WTC11 (cell line): ENCODE data around the gene NKX2-3. TPM values are rescaled to one million over a fixed set of nuclear protein-coding genes. Genes with fewer than 3 reads are reported as not detected.

Experiments
- ATAC-seq: fragments of 200-7000 bp; cut with Tn5 transposase; 2 replicates; pipeline ENCODE4 v1.10.0; 2021; ENCODE audit warnings: mild to moderate bottlenecking, moderate library complexity
- CTCF ChIA-PET: fragments of 300-600 bp; sonication (Branson Sonifier 250); formaldehyde crosslinking; loops from one replicate; lab custom pipeline; 2021; ENCODE audit warnings: antibody characterized with exemption; lab: Charles Lee
- POLR2A ChIA-PET: fragments of 350-600 bp; sonication (Branson Sonifier 250); formaldehyde crosslinking; loops from one replicate; lab custom pipeline; 2021; ENCODE audit warnings: antibody characterized with exemption; lab: Charles Lee
- DNase-seq: peaks from one replicate; pipeline ENCODE4 v3.0.0; 2021; ENCODE audit warnings: low spot score
- H3K27ac Mint-ChIP-seq: 2 replicates; pipeline ENCODE4 v1.8.0; 2021; ENCODE audit warnings: mixed read lengths
- H3K27me3 Mint-ChIP-seq: 2 replicates; pipeline ENCODE4 v1.8.0; 2021; ENCODE audit warnings: low read depth, mild to moderate bottlenecking, moderate library complexity, mixed read lengths
- H3K36me3 Mint-ChIP-seq: 2 replicates; pipeline ENCODE4 v1.8.0; 2021; ENCODE audit warnings: mixed read lengths
- H3K4me1 Mint-ChIP-seq: 2 replicates; pipeline ENCODE4 v1.8.0; 2022; ENCODE audit warnings: mixed read lengths
- H3K4me3 Mint-ChIP-seq: 2 replicates; pipeline ENCODE4 v1.8.0; 2021; ENCODE audit warnings: mild to moderate bottlenecking, moderate library complexity, mixed read lengths
- H3K9me3 Mint-ChIP-seq: 2 replicates; pipeline ENCODE4 v1.8.0; 2021; ENCODE audit warnings: mixed read lengths
- GRHL2 ChIP-seq: fragments of 250-450 bp; sonication (Bioruptor Pico); IDR thresholded peaks from 2 replicates; pipeline ENCODE4 v1.8.0; 2022; ENCODE audit warnings: mild to moderate bottlenecking, moderate library complexity; ENCODE audit not compliant: insufficient replicate concordance, severe bottlenecking
- GTF2I ChIP-seq: fragments of 250-450 bp; sonication (Bioruptor Pico); conservative IDR thresholded peaks from 2 replicates; pipeline ENCODE4 v1.4.0; 2021; ENCODE audit warnings: mild to moderate bottlenecking
- JUN ChIP-seq: sonication (generic); formaldehyde crosslinking; IDR thresholded peaks from 2 replicates; pipeline ENCODE4 v1.8.0; 2023; ENCODE audit warnings: mild to moderate bottlenecking, missing genetic modification reagents
- MXD4 ChIP-seq: fragments of 250-450 bp; sonication (Bioruptor Pico); IDR thresholded peaks from 2 replicates; pipeline ENCODE4 v1.8.0; 2021; ENCODE audit warnings: mild to moderate bottlenecking, moderate library complexity, borderline replicate concordance
- NFE2L1 ChIP-seq: sonication (generic); formaldehyde crosslinking; IDR thresholded peaks from 2 replicates; pipeline ENCODE4 v1.8.1; 2023; ENCODE audit warnings: missing genetic modification reagents
- NFYB ChIP-seq: sonication (generic); formaldehyde crosslinking; conservative IDR thresholded peaks from 2 replicates; pipeline ENCODE4 v1.8.0; 2022; ENCODE audit warnings: low read depth, missing genetic modification reagents
- PRRX2 ChIP-seq: fragments of 250-450 bp; sonication (Bioruptor Pico); IDR thresholded peaks from 2 replicates; pipeline ENCODE4 v1.8.0; 2021; ENCODE audit warnings: mild to moderate bottlenecking
- RORB ChIP-seq: fragments of 250-450 bp; sonication (Bioruptor Pico); IDR thresholded peaks from 2 replicates; pipeline ENCODE4 v1.9.0; 2021; ENCODE audit warnings: mild to moderate bottlenecking
- TEAD1 ChIP-seq: sonication (generic); formaldehyde crosslinking; IDR thresholded peaks from 2 replicates; pipeline ENCODE4 v1.8.0; 2022; ENCODE audit warnings: mild to moderate bottlenecking, missing genetic modification reagents
- TP53 ChIP-seq: sonication (generic); formaldehyde crosslinking; IDR thresholded peaks from 2 replicates; pipeline ENCODE4 v1.8.1; 2023; ENCODE audit warnings: mild to moderate bottlenecking, missing genetic modification reagents
- total RNA-seq: library from RNA; stranded (reverse); gene quantifications from 3 replicates; pipeline ENCODE4 v1.2.3, GENCODE V29; 2021
- TF ChIP-seq, protein P1 (sequence below): sonication (generic); formaldehyde crosslinking; IDR thresholded peaks from 2 replicates; pipeline ENCODE4 v1.8.1; 2023; ENCODE audit warnings: mild to moderate bottlenecking, missing genetic modification reagents, moderate library complexity
- TF ChIP-seq, protein P2 (sequence below): sonication (generic); formaldehyde crosslinking; IDR thresholded peaks from 2 replicates; pipeline ENCODE4 v1.8.1; 2022; ENCODE audit warnings: mild to moderate bottlenecking, moderate library complexity, missing genetic modification reagents
- TF ChIP-seq, protein P3 (sequence below): fragments of 250-450 bp; sonication (Bioruptor Pico); IDR thresholded peaks from 2 replicates; pipeline ENCODE4 v2.1.2; 2022; ENCODE audit warnings: mild to moderate bottlenecking, moderate library complexity
- TF ChIP-seq, protein P4 (sequence below): sonication (generic); formaldehyde crosslinking; IDR thresholded peaks from 2 replicates; pipeline ENCODE4 v1.8.1; 2023; ENCODE audit warnings: mild to moderate bottlenecking, missing genetic modification reagents, moderate library complexity
- TF ChIP-seq, protein P5 (sequence below): sonication (generic); formaldehyde crosslinking; IDR thresholded peaks from 2 replicates; pipeline ENCODE4 v1.8.1; 2023; ENCODE audit warnings: mild to moderate bottlenecking, moderate library complexity, missing genetic modification reagents
- TF ChIP-seq, protein P6 (sequence below): sonication (generic); formaldehyde crosslinking; conservative IDR thresholded peaks from 2 replicates; pipeline ENCODE4 v1.8.1; 2022; ENCODE audit warnings: mild to moderate bottlenecking, missing genetic modification reagents
- TF ChIP-seq, protein P7 (sequence below): sonication (generic); formaldehyde crosslinking; IDR thresholded peaks from 2 replicates; pipeline ENCODE4 v1.8.0; 2022; ENCODE audit warnings: mild to moderate bottlenecking, missing genetic modification reagents

The NKX2-3 gene
- total RNA-seq, 1 experiment from 2014 or later = not detected

DNA sequence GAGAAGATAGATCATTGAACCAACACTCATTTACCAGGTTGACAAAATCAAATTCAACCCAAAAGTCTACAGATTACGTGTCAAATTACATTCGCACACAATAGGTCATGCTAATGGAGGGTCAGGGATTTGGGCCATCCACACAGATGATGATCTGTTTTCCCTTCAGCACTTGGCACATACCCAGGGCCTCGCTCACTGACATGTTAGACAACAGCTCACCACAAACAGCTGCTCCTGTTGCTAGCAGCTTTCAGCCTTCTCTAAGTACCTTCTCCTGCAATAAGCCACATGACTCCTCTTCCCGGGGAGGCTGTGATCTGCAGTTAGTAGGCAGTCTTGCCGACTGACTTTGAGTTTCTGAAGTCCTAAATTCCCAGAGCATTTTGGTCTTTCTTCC lies 18.4 kb downstream of the NKX2-3 start:
- DNase-seq = no peak
- ChIA-PET CTCF (interaction anchor here (0.5 to 1.6 kb wide), 4 partner anchors 8 to 115 kb away, joined by 3 to 6 read pairs (median 4); partner anchors contain the start of gene ENTPD7), POLR2A (no interaction called here)
- Mint-ChIP-seq H3K4me3 (no peak overlapping the region), H3K27me3 (peaks cover 52% of the 10 kb centered on the region), H3K27ac (no peak overlapping the region), H3K36me3 (no peaks in the 10 kb centered on the region), H3K9me3 (no peaks in the 10 kb centered on the region), H3K4me1 (peaks cover 19% of the 10 kb centered on the region)
- no peak for ATAC-seq
- TF ChIP-seq, protein P1, sequence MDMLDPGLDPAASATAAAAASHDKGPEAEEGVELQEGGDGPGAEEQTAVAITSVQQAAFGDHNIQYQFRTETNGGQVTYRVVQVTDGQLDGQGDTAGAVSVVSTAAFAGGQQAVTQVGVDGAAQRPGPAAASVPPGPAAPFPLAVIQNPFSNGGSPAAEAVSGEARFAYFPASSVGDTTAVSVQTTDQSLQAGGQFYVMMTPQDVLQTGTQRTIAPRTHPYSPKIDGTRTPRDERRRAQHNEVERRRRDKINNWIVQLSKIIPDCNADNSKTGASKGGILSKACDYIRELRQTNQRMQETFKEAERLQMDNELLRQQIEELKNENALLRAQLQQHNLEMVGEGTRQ (CRISPR knock-in tag) = 0 out of 2 replicates have a peak, but pooled peaks have one; percentile 12
- TF ChIP-seq, protein P2, sequence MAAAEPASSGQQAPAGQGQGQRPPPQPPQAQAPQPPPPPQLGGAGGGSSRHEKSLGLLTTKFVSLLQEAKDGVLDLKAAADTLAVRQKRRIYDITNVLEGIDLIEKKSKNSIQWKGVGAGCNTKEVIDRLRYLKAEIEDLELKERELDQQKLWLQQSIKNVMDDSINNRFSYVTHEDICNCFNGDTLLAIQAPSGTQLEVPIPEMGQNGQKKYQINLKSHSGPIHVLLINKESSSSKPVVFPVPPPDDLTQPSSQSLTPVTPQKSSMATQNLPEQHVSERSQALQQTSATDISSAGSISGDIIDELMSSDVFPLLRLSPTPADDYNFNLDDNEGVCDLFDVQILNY (CRISPR knock-in tag) = no peak

DNA sequence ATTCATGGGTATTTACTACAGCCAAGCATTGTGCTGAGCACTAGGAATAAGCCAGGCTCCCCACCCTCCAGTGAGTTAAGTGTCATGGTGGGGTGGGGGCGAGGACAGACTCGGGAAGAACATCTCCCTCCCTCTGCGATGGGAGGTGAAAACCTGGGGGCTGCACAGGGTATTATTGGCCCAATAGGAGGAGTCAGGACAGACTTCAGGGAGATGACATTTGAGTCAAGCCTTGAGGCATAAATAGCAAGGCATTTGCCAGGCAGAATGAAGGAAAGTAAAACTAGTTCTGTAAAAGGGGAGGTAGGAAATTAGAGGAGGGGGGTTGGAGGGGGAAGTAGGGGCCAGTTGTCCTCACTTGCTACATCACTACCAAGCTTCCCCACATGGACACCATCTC lies 18.9 kb downstream of the NKX2-3 start:
- Mint-ChIP-seq H3K27ac (no peak overlapping the region), H3K4me3 (no peak overlapping the region), H3K4me1 (peaks cover 21% of the 10 kb centered on the region), H3K9me3 (no peaks in the 10 kb centered on the region), H3K36me3 (no peaks in the 10 kb centered on the region), H3K27me3 (peaks cover 47% of the 10 kb centered on the region)
- ATAC-seq (no peak), DNase-seq (no peak)
- TF ChIP-seq, protein P3, sequence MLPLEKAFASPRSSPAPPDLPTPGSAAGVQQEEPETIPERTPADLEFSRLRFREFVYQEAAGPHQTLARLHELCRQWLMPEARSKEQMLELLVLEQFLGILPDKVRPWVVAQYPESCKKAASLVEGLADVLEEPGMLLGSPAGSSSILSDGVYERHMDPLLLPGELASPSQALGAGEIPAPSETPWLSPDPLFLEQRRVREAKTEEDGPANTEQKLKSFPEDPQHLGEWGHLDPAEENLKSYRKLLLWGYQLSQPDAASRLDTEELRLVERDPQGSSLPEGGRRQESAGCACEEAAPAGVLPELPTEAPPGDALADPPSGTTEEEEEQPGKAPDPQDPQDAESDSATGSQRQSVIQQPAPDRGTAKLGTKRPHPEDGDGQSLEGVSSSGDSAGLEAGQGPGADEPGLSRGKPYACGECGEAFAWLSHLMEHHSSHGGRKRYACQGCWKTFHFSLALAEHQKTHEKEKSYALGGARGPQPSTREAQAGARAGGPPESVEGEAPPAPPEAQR = no peak
- TF ChIP-seq, protein P1 (CRISPR knock-in tag) = no peak
- TF ChIP-seq, protein P4, sequence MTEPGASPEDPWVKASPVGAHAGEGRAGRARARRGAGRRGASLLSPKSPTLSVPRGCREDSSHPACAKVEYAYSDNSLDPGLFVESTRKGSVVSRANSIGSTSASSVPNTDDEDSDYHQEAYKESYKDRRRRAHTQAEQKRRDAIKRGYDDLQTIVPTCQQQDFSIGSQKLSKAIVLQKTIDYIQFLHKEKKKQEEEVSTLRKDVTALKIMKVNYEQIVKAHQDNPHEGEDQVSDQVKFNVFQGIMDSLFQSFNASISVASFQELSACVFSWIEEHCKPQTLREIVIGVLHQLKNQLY (CRISPR knock-in tag) = no peak
- TF ChIP-seq, protein P5, sequence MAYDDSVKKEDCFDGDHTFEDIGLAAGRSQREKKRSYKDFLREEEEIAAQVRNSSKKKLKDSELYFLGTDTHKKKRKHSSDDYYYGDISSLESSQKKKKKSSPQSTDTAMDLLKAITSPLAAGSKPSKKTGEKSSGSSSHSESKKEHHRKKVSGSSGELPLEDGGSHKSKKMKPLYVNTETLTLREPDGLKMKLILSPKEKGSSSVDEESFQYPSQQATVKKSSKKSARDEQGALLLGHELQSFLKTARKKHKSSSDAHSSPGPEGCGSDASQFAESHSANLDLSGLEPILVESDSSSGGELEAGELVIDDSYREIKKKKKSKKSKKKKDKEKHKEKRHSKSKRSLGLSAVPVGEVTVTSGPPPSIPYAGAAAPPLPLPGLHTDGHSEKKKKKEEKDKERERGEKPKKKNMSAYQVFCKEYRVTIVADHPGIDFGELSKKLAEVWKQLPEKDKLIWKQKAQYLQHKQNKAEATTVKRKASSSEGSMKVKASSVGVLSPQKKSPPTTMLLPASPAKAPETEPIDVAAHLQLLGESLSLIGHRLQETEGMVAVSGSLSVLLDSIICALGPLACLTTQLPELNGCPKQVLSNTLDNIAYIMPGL (CRISPR knock-in tag) = no peak
- no peak for TF ChIP-seq PRRX2 (CRISPR knock-in tag)
- TF ChIP-seq TP53 (CRISPR knock-in tag) = no peak
- TF ChIP-seq RORB (CRISPR knock-in tag) = no peak
- no peak for TF ChIP-seq JUN (CRISPR knock-in tag)
- no peak for TF ChIP-seq GTF2I (CRISPR knock-in tag)
- TF ChIP-seq GRHL2 (CRISPR knock-in tag) = no peak
- TF ChIP-seq NFYB (CRISPR knock-in tag) = no peak
- TF ChIP-seq, protein P6, sequence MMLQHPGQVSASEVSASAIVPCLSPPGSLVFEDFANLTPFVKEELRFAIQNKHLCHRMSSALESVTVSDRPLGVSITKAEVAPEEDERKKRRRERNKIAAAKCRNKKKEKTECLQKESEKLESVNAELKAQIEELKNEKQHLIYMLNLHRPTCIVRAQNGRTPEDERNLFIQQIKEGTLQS = no peak
- no peak for TF ChIP-seq MXD4 (CRISPR knock-in tag)
- TF ChIP-seq NFE2L1 (CRISPR knock-in tag) = no peak
- no peak for TF ChIP-seq TEAD1 (CRISPR knock-in tag)
- TF ChIP-seq, protein P7, sequence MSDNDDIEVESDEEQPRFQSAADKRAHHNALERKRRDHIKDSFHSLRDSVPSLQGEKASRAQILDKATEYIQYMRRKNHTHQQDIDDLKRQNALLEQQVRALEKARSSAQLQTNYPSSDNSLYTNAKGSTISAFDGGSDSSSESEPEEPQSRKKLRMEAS (CRISPR knock-in tag) = no peak
- POLR2A ChIA-PET = no interaction called here
- CTCF ChIA-PET = interaction anchor here (0.5 to 1.6 kb wide), 2 partner anchors 8 to 116 kb away, joined by 3 to 6 read pairs; no protein-coding TSS in a partner anchor
